Liver (tissue), 9 donors: ENCODE results near the gene PCDH7. TPM values are rescaled to one million over a fixed set of nuclear protein-coding genes. Genes with fewer than 3 reads are reported as not detected.

ENCODE experiments used
- DNase-seq: peaks from one replicate; pipeline ENCODE4 v3.0.0-alpha.2; 2017; ENCODE audit warnings: low spot score
- H3K27ac ChIP-seq, 2 donors: one replicate each; pipeline ENCODE4 v1.7.0; 2013; ENCODE audit warnings: inconsistent platforms in 2 of 2, low read length in 2 of 2, control low read depth in 1 of 2, low read depth in 1 of 2, mild to moderate bottlenecking in 1 of 2
- H3K27me3 ChIP-seq, 4 donors: one replicate each; pipeline versions ENCODE4 v1.6.1 to v1.7.0; 2013; ENCODE audit warnings: low read length in 3 of 4, inconsistent platforms in 1 of 4, mild to moderate bottlenecking in 1 of 4, moderate library complexity in 1 of 4; ENCODE audit not compliant: control insufficient read depth in 4 of 4, insufficient read depth in 4 of 4
- H3K36me3 ChIP-seq, 4 donors: one replicate each; pipeline versions ENCODE4 v1.6.1 to v1.7.0; 2013; ENCODE audit warnings: low read length in 3 of 4, mild to moderate bottlenecking in 3 of 4, low read depth in 1 of 4, moderate library complexity in 1 of 4; ENCODE audit not compliant: control insufficient read depth in 4 of 4, insufficient read depth in 3 of 4
- H3K4me1 ChIP-seq, 4 donors: one replicate each; pipeline versions ENCODE4 v1.6.1 to v1.7.0; 2013; ENCODE audit warnings: low read length in 3 of 4, mild to moderate bottlenecking in 3 of 4, moderate library complexity in 1 of 4; ENCODE audit not compliant: control insufficient read depth in 4 of 4, insufficient read depth in 4 of 4
- H3K4me3 ChIP-seq, 3 donors: one replicate each; pipeline versions ENCODE4 v1.6.1 to v1.7.0; 2013; ENCODE audit warnings: low read length in 3 of 3, control low read depth in 1 of 3, low read depth in 1 of 3, mild to moderate bottlenecking in 1 of 3
- H3K9ac ChIP-seq, 2 donors: one replicate each; pipeline ENCODE4 v1.7.0; 2013; ENCODE audit warnings: low read length in 2 of 2, mild to moderate bottlenecking in 2 of 2, moderate library complexity in 2 of 2, control low read depth in 1 of 2, low read depth in 1 of 2
- H3K9me3 ChIP-seq, 4 donors: one replicate each; pipeline versions ENCODE4 v1.6.1 to v1.7.0; 2013; ENCODE audit warnings: low read length in 3 of 4; ENCODE audit not compliant: control insufficient read depth in 4 of 4
- CTCF ChIP-seq: fragments of 150-350 bp; IDR thresholded peaks from 2 replicates; pipeline ENCODE4 v1.5.1; 2017; ENCODE audit warnings: improper control_type of control experiment, low read depth, low read length; ENCODE audit not compliant: missing input control
- FOXA2 ChIP-seq: IDR thresholded peaks from 2 replicates; pipeline ENCODE4 v1.6.1; 2016; ENCODE audit warnings: antibody characterized with exemption
- GABPA ChIP-seq, 2 donors: IDR thresholded peaks in 1 of 2; conservative IDR thresholded peaks in 1 of 2; 2 replicates each; pipeline ENCODE4 v1.6.1; 2016; ENCODE audit warnings: antibody characterized with exemption in 2 of 2, mild to moderate bottlenecking in 1 of 2, moderate library complexity in 1 of 2
- HNF4A ChIP-seq, 2 donors: conservative IDR thresholded peaks; 2 replicates each; pipeline ENCODE4 v1.6.1; 2016; ENCODE audit warnings: antibody characterized with exemption in 2 of 2, mild to moderate bottlenecking in 2 of 2
- HNF4G ChIP-seq: IDR thresholded peaks from 2 replicates; pipeline ENCODE4 v1.6.1; 2016; ENCODE audit warnings: antibody characterized with exemption
- JUND ChIP-seq, 2 donors: IDR thresholded peaks; 2 replicates each; pipeline ENCODE4 v1.6.1; 2016; ENCODE audit warnings: antibody characterized with exemption in 2 of 2
- MAX ChIP-seq: IDR thresholded peaks from 2 replicates; pipeline ENCODE4 v1.6.1; 2016; ENCODE audit warnings: antibody characterized with exemption
- NR2F2 ChIP-seq: IDR thresholded peaks from 2 replicates; pipeline ENCODE4 v1.6.1; 2016; ENCODE audit warnings: antibody characterized with exemption
- RAD21 ChIP-seq, 2 donors: IDR thresholded peaks; 2 replicates each; pipeline ENCODE4 v1.6.1; 2016; ENCODE audit warnings: antibody characterized with exemption in 2 of 2, mild to moderate bottlenecking in 2 of 2
- SP1 ChIP-seq: IDR thresholded peaks from 2 replicates; pipeline ENCODE4 v1.6.1; 2018; ENCODE audit warnings: antibody characterized with exemption, mild to moderate bottlenecking
- YY1 ChIP-seq: IDR thresholded peaks from 2 replicates; pipeline ENCODE4 v1.6.1; 2016; ENCODE audit warnings: antibody characterized with exemption, mild to moderate bottlenecking
- ZBTB33 ChIP-seq: IDR thresholded peaks from 2 replicates; pipeline ENCODE4 v1.6.1; 2016; ENCODE audit warnings: antibody characterized with exemption
- WGBS: extraction: QIAGEN DNeasy Blood & Tissue Kit; methylation state at CpG from one replicate; pipeline ENCODE4 v1.1.7; 2013; 5-methylcytosine and 5-hydroxymethylcytosine counted together
- polyA plus RNA-seq, 2 donors: library from polyadenylated mRNA; stranded (reverse) in 1 of 2; unstranded in 1 of 2; fragments of 200-250 nt in 1 of 2; fragments of >200 nt in 1 of 2; fragmentation: Nextera tagmentation in 1 of 2; extraction: Ambion mirVana in 1 of 2; gene quantifications; one replicate each; pipeline versions ENCODE4 v1.2.1 to v1.2.3, GENCODE V29; 2013 to 2015
- total RNA-seq, 2 donors: library from RNA; depleted of rRNA; stranded (reverse); fragments of >200 nt; gene quantifications; one replicate each; pipeline ENCODE4 v1.2.3, GENCODE V29; 2014
- TF ChIP-seq, protein P1 (sequence below): IDR thresholded peaks from 2 replicates; pipeline ENCODE4 v1.6.1; 2016; ENCODE audit warnings: antibody characterized with exemption, mild to moderate bottlenecking
- TF ChIP-seq, protein P2 (sequence below): IDR thresholded peaks from 2 replicates; pipeline ENCODE4 v1.6.1; 2016; ENCODE audit warnings: antibody characterized with exemption
- donor health status: healthy.
- donor health status: healthy.
- donor health status: healthy.
- donor health status: healthy.
- donor health status: healthy.

Gene PCDH7
- total and polyA plus RNA-seq, 4 donors, result 0.32 to 3.0 (median 0.98) TPM

GRCh38 chr4:30770812-30771211 lies 50.6 kb downstream of the PCDH7 start:
- no peak for DNase-seq
- H3K9ac ChIP-seq, result no peak overlapping the region
- H3K36me3 ChIP-seq, result no peaks in the 10 kb centered on the region
- no peaks in the 10 kb centered on the region for H3K4me1 ChIP-seq
- WGBS, result 55% methylated on average over 2 of the region's 2 CpGs
- peaks cover 0 to 1% (median 0%) of the 10 kb centered on the region in 4 donors for H3K9me3 ChIP-seq
- no peak overlapping the region for H3K27ac ChIP-seq
- TF ChIP-seq SP1 (no peak), MAX (no peak), HNF4G (no peak), FOXA2 (no peak), CTCF (no peak), GABPA (IDR thresholded peaks at IDR 0.05 in 1 of 2, conservative IDR thresholded peaks at IDR 0.05 in 1 of 2) (no peak)
- no peak overlapping the region for H3K4me3 ChIP-seq
- H3K27me3 ChIP-seq, result peaks cover 0 to 3% (median 0%) of the 10 kb centered on the region in 4 donors

GRCh38 chr4:30776451-30776850 lies 56.3 kb downstream of the PCDH7 start:
- Histone ChIP-seq H3K9ac (no peak overlapping the region), H3K4me3 (no peak overlapping the region), H3K27ac (no peak overlapping the region), H3K36me3 (no peaks in the 10 kb centered on the region), H3K27me3 (no peaks in the 10 kb centered on the region), H3K4me1 (no peaks in the 10 kb centered on the region), H3K9me3 (peaks cover 0 to 1% (median 0%) of the 10 kb centered on the region in 4 donors)
- WGBS, result 63% methylated on average over 3 of the region's 3 CpGs
- no peak for DNase-seq
- TF ChIP-seq HNF4A (conservative IDR thresholded peaks at IDR 0.05) (no peak), HNF4G (no peak), GABPA (IDR thresholded peaks at IDR 0.05 in 1 of 2, conservative IDR thresholded peaks at IDR 0.05 in 1 of 2) (no peak), SP1 (no peak)
- TF ChIP-seq, protein P1, sequence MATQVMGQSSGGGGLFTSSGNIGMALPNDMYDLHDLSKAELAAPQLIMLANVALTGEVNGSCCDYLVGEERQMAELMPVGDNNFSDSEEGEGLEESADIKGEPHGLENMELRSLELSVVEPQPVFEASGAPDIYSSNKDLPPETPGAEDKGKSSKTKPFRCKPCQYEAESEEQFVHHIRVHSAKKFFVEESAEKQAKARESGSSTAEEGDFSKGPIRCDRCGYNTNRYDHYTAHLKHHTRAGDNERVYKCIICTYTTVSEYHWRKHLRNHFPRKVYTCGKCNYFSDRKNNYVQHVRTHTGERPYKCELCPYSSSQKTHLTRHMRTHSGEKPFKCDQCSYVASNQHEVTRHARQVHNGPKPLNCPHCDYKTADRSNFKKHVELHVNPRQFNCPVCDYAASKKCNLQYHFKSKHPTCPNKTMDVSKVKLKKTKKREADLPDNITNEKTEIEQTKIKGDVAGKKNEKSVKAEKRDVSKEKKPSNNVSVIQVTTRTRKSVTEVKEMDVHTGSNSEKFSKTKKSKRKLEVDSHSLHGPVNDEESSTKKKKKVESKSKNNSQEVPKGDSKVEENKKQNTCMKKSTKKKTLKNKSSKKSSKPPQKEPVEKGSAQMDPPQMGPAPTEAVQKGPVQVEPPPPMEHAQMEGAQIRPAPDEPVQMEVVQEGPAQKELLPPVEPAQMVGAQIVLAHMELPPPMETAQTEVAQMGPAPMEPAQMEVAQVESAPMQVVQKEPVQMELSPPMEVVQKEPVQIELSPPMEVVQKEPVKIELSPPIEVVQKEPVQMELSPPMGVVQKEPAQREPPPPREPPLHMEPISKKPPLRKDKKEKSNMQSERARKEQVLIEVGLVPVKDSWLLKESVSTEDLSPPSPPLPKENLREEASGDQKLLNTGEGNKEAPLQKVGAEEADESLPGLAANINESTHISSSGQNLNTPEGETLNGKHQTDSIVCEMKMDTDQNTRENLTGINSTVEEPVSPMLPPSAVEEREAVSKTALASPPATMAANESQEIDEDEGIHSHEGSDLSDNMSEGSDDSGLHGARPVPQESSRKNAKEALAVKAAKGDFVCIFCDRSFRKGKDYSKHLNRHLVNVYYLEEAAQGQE, result no peak
- TF ChIP-seq, protein P2, sequence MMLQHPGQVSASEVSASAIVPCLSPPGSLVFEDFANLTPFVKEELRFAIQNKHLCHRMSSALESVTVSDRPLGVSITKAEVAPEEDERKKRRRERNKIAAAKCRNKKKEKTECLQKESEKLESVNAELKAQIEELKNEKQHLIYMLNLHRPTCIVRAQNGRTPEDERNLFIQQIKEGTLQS, result no peak

DNA sequence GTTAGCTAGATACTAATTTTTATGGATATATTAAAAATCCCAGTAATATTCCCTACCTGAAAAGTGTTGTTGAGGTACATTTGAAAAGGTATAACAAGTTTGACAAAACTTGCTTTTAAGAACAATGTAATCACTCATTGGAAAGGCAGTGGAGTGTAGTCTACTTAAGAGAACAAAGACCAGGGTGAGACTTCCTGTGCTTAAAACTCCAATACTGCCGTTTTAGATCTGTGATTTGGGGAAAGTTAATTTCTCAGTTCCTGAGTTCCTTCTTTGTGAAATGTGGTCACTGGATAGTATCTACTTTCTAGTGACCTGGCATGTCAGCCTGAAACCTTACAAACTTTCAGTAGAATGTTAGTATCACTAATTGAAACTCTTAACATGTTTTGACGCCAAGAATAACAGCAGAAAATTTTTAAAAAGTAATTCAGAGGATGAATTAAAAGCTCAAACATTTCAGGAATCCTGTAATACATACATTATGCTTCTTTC lies 56.8 kb downstream of the PCDH7 start:
- H3K4me1 ChIP-seq, result no peaks in the 10 kb centered on the region
- no peaks in the 10 kb centered on the region for H3K27me3 ChIP-seq
- peaks cover 0 to under 1% (median 0%) of the 10 kb centered on the region in 4 donors for H3K9me3 ChIP-seq
- DNase-seq, result no peak
- H3K36me3 ChIP-seq, result no peaks in the 10 kb centered on the region
- H3K9ac ChIP-seq, result no peak overlapping the region
- no peak overlapping the region for H3K4me3 ChIP-seq
- no peak overlapping the region for H3K27ac ChIP-seq
- 43% methylated on average over 2 of the region's 2 CpGs for WGBS
- TF ChIP-seq NR2F2 (no peak), HNF4G (no peak), GABPA (IDR thresholded peaks at IDR 0.05 in 1 of 2, conservative IDR thresholded peaks at IDR 0.05 in 1 of 2) (no peak), ZBTB33 (no peak), JUND (IDR thresholded peaks at IDR 0.05) (no peak), CTCF (no peak), FOXA2 (no peak), YY1 (no peak), RAD21 (IDR thresholded peaks at IDR 0.05) (no peak)
- TF ChIP-seq, protein P2, result no peak
